Measurements from ENCODE around the gene TRPM8. TPM values are rescaled to one million over a fixed set of nuclear protein-coding genes. Genes with fewer than 3 reads are reported as not detected.

Gene TRPM8
- total RNA-seq, 1 donor from 2014 or later: 7.5 TPM

DNA sequence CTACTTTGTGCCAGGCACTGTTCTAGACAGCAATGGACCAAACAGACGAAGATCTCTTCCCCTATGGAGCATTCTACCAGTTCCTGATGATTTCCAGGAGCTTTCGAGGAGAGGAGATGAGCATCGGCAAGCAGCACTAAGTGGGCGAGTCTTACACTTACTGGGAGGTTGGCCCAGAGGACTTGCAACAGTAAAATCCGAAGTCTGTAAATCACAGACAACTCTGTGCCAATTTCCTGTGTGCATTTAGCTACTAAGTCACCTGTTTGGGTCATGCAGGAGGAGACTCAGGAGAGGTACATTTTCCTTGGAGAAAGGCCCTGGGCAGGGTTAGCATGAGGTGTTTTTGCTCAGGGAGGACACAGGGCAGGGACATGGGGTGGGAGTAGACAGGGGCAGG is 58.9 kb downstream of the TRPM8 start:
- no peaks in the 10 kb centered on the region for H3K27me3 ChIP-seq
- Mint-ChIP-seq H3K27ac (no peak overlapping the region), H3K27me3 (ENCODE audit: insufficient read depth, low read depth) (peaks cover 2% of the 10 kb centered on the region)

DNA sequence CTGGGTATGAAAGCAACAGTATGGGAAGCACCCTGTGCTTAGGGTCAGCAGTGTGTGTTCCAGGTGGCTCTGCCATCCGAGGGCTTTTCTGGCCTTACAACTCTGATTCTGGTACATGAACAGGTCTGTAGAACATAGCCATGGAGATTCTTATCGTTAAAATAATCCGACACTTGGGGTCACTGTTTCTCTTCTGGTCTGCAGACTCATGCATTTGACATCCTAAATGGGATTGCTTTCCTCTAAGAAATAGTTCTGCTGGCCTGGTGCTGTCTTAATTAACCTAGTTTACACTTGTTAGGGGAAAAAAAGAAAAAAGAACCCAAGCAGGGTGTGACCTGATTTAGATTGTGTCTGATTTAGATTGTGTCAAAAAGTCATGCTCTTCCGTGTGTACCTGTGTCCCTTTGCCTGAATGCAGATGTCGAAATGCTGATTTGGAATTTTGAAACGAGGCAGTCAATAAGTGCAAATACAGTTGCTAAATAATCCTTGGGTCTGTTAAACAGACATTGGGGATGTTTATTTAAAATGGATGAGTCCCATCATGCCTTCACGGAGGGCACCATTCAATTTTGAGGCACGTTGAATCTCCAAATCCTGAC is 59.6 kb downstream of the TRPM8 start:
- peaks cover 25% of the 10 kb centered on the region for H3K4me1 Mint-ChIP-seq
- Histone ChIP-seq H3K36me3 (no peaks in the 10 kb centered on the region), H3K4me1 (peaks cover 9% of the 10 kb centered on the region), H3K9me3 (ENCODE audit: low read depth) (no peaks in the 10 kb centered on the region), H4K20me1 (ENCODE audit: low read depth) (no peaks in the 10 kb centered on the region), H3K27ac (no peak overlapping the region), H3K9ac (no peak overlapping the region), H3K4me2 (no peak overlapping the region), H3F3A (ENCODE audit: low read depth) (peaks cover 9% of the 10 kb centered on the region), H3K79me2 (ENCODE audit: low read depth) (no peaks in the 10 kb centered on the region), H3K27me3 (no peaks in the 10 kb centered on the region), H2AFZ (replicated peaks) (no peak overlapping the region), H3K4me3 (no peak overlapping the region)
- peak; percentile 68 for DNase-seq (ENCODE audit: low spot score)
- H3K27ac Mint-ChIP-seq: no peak overlapping the region
- TF ChIP-seq EZH2 (IDR thresholded peaks at IDR 0.05): no peak
- TF ChIP-seq, protein P1, sequence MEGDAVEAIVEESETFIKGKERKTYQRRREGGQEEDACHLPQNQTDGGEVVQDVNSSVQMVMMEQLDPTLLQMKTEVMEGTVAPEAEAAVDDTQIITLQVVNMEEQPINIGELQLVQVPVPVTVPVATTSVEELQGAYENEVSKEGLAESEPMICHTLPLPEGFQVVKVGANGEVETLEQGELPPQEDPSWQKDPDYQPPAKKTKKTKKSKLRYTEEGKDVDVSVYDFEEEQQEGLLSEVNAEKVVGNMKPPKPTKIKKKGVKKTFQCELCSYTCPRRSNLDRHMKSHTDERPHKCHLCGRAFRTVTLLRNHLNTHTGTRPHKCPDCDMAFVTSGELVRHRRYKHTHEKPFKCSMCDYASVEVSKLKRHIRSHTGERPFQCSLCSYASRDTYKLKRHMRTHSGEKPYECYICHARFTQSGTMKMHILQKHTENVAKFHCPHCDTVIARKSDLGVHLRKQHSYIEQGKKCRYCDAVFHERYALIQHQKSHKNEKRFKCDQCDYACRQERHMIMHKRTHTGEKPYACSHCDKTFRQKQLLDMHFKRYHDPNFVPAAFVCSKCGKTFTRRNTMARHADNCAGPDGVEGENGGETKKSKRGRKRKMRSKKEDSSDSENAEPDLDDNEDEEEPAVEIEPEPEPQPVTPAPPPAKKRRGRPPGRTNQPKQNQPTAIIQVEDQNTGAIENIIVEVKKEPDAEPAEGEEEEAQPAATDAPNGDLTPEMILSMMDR (IDR thresholded peaks at IDR 0.05): peak; percentile 64
- H3K9me3 Mint-ChIP-seq: peaks cover 6% of the 10 kb centered on the region
- no peak overlapping the region for H3K4me3 Mint-ChIP-seq
- no peaks in the 10 kb centered on the region for H3K36me3 Mint-ChIP-seq
- H3K27me3 Mint-ChIP-seq (ENCODE audit: insufficient read depth, low read depth): no peaks in the 10 kb centered on the region

More for the DNA sequence above, 58.9 kb downstream of the TRPM8 start:
- no peak overlapping the region for H3K27ac ChIP-seq
- Mint-ChIP-seq H3K36me3 (no peaks in the 10 kb centered on the region), H3K4me3 (peak overlapping the region; percentile 38), H3K9me3 (peaks cover 9% of the 10 kb centered on the region), H3K4me1 (peaks cover 22% of the 10 kb centered on the region)
- H3K9me3 ChIP-seq (ENCODE audit: low read depth): no peaks in the 10 kb centered on the region
- TF ChIP-seq EZH2 (IDR thresholded peaks at IDR 0.05): no peak
- TF ChIP-seq EZH2phosphoT487 (IDR thresholded peaks at IDR 0.05): no peak
- TF ChIP-seq, protein P1 (IDR thresholded peaks at IDR 0.05): no peak
- H3F3A ChIP-seq (ENCODE audit: low read depth): peaks cover 9% of the 10 kb centered on the region
- H2AFZ ChIP-seq (replicated peaks): no peak overlapping the region
- no peak overlapping the region for H3K4me2 ChIP-seq
- no peaks in the 10 kb centered on the region for H3K36me3 ChIP-seq
- no peaks in the 10 kb centered on the region for H3K79me2 ChIP-seq (ENCODE audit: low read depth)
- no peaks in the 10 kb centered on the region for H4K20me1 ChIP-seq (ENCODE audit: low read depth)
- no peak overlapping the region for H3K9ac ChIP-seq
- DNase-seq (ENCODE audit: low spot score): no peak
- H3K4me3 ChIP-seq: no peak overlapping the region
- H3K4me1 ChIP-seq: peaks cover 9% of the 10 kb centered on the region

DNA sequence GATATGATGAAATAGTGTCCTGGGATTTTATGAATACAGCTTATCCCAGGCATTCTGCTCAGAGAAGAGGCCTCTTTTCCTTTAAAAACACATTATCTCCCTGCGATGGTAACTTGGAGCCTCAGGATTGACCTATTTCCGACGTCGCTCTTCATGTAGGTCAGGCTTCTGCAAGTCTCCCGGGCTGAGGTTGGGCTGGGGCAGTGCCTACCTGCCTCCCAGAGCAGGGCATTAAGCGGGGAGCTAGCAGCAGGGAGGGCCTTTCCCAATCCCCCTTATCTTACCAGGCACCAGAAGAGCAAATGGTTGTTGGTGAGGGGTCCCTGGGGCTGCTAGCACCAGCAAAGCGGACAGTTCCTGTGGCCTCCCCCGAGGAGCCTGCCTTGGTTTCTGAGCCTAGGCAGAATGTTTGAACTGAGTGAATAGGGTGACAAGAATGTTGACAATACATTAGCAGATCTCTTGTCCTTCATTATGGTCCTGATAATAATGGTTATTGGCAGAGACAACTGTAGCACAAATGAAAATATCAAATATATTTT is 60.2 kb downstream of the TRPM8 start:
- no peaks in the 10 kb centered on the region for H4K20me1 ChIP-seq (ENCODE audit: low read depth)
- no peak overlapping the region for H3K27ac Mint-ChIP-seq

More for the DNA sequence above, 60.2 kb downstream of the TRPM8 start:
- Mint-ChIP-seq H3K4me1 (peaks cover 25% of the 10 kb centered on the region), H3K9me3 (peaks cover 6% of the 10 kb centered on the region), H3K4me3 (no peak overlapping the region), H3K27me3 (ENCODE audit: insufficient read depth, low read depth) (no peaks in the 10 kb centered on the region), H3K36me3 (no peaks in the 10 kb centered on the region)
- H3K4me3 ChIP-seq: no peak overlapping the region
- H3K79me2 ChIP-seq (ENCODE audit: low read depth): no peaks in the 10 kb centered on the region
- no peak overlapping the region for H3K27ac ChIP-seq
- no peak overlapping the region for H2AFZ ChIP-seq (replicated peaks)
- no peaks in the 10 kb centered on the region for H3K36me3 ChIP-seq
- H3K4me2 ChIP-seq: no peak overlapping the region
- peaks cover 9% of the 10 kb centered on the region for H3K4me1 ChIP-seq
- TF ChIP-seq, protein P1 (IDR thresholded peaks at IDR 0.05): no peak
- TF ChIP-seq EZH2phosphoT487 (IDR thresholded peaks at IDR 0.05) (no peak), EZH2 (IDR thresholded peaks at IDR 0.05) (no peak)
- no peak overlapping the region for H3K9ac ChIP-seq
- DNase-seq (ENCODE audit: low spot score): peak; percentile 24
- no peaks in the 10 kb centered on the region for H3K27me3 ChIP-seq
- no peaks in the 10 kb centered on the region for H3K9me3 ChIP-seq (ENCODE audit: low read depth)
- peaks cover 9% of the 10 kb centered on the region for H3F3A ChIP-seq (ENCODE audit: low read depth)

Data from neural progenitor cell (in vitro differentiated cells).